ENCODE measurements around the gene GALNT17.
"Not testable (repeated sequence)": the region's sequence is repeated elsewhere in the genome, so short reads cannot be mapped to it uniquely, and the experiment has no call there.

GALNT17 gene

GRCh38 chr7:71235253-71235652 is 103.3 kb downstream of the GALNT17 start:
- Mint-ChIP-seq H3K9me3 (peaks cover 26% of the 10 kb centered on the region), H3K36me3 (ENCODE audit: low read depth) (no peaks in the 10 kb centered on the region), H3K4me3 (no peak overlapping the region)

GRCh38 chr7:71236230-71237105 is 104.5 kb downstream of the GALNT17 start:
- H3K4me3 Mint-ChIP-seq, result no peak overlapping the region
- no peak for DNase-seq
- H3K36me3 Mint-ChIP-seq (ENCODE audit: low read depth), result no peaks in the 10 kb centered on the region
- no peaks in the 10 kb centered on the region for H3K4me1 Mint-ChIP-seq (ENCODE audit: low read depth)
- H3K27ac Mint-ChIP-seq, result no peak overlapping the region
- H3K27me3 Mint-ChIP-seq, result no peaks in the 10 kb centered on the region
- peaks cover 22% of the 10 kb centered on the region for H3K9me3 Mint-ChIP-seq

More at GRCh38 chr7:71235253-71235652, 103.3 kb downstream of the GALNT17 start:
- H3K27me3 Mint-ChIP-seq, result no peaks in the 10 kb centered on the region
- no peak for DNase-seq
- no peaks in the 10 kb centered on the region for H3K4me1 Mint-ChIP-seq (ENCODE audit: low read depth)
- no peak overlapping the region for H3K27ac Mint-ChIP-seq

GRCh38 chr7:71237945-71238344 is 106.0 kb downstream of the GALNT17 start:
- no peak overlapping the region for H3K4me3 Mint-ChIP-seq
- no peak overlapping the region for H3K27ac Mint-ChIP-seq
- no peak for DNase-seq
- no peaks in the 10 kb centered on the region for H3K4me1 Mint-ChIP-seq (ENCODE audit: low read depth)
- no peaks in the 10 kb centered on the region for H3K36me3 Mint-ChIP-seq (ENCODE audit: low read depth)
- no peaks in the 10 kb centered on the region for H3K27me3 Mint-ChIP-seq
- H3K9me3 Mint-ChIP-seq, result peaks cover 24% of the 10 kb centered on the region

GRCh38 chr7:71238581-71239295 is 106.8 kb downstream of the GALNT17 start:
- Mint-ChIP-seq H3K4me1 (ENCODE audit: low read depth) (no peaks in the 10 kb centered on the region), H3K27me3 (no peaks in the 10 kb centered on the region), H3K27ac (no peak overlapping the region), H3K36me3 (ENCODE audit: low read depth) (no peaks in the 10 kb centered on the region), H3K9me3 (peaks cover 21% of the 10 kb centered on the region), H3K4me3 (no peak overlapping the region)
- no peak for DNase-seq

- Mint-ChIP-seq H3K4me3 (no peak overlapping the region), H3K4me1 (ENCODE audit: low read depth) (no peaks in the 10 kb centered on the region), H3K36me3 (ENCODE audit: low read depth) (no peaks in the 10 kb centered on the region), H3K27ac (no peak overlapping the region), H3K27me3 (no peaks in the 10 kb centered on the region), H3K9me3 (peaks cover 19% of the 10 kb centered on the region)
- DNase-seq, result no peak
Measured at GRCh38 chr7:71239586-71240268, 107.8 kb downstream of the GALNT17 start.

GRCh38 chr7:71243736-71244410 is 111.9 kb downstream of the GALNT17 start:
- Mint-ChIP-seq H3K4me3 (no peak overlapping the region), H3K9me3 (peaks cover 20% of the 10 kb centered on the region), H3K27ac (no peak overlapping the region), H3K27me3 (no peaks in the 10 kb centered on the region), H3K36me3 (ENCODE audit: low read depth) (no peaks in the 10 kb centered on the region), H3K4me1 (ENCODE audit: low read depth) (no peaks in the 10 kb centered on the region)
- DNase-seq, result no peak

- Mint-ChIP-seq H3K27ac (no peak overlapping the region), H3K4me3 (no peak overlapping the region), H3K36me3 (ENCODE audit: low read depth) (no peaks in the 10 kb centered on the region), H3K27me3 (no peaks in the 10 kb centered on the region), H3K9me3 (peaks cover 18% of the 10 kb centered on the region), H3K4me1 (ENCODE audit: low read depth) (no peaks in the 10 kb centered on the region)
- no peak for DNase-seq
Measured at GRCh38 chr7:71245038-71245437, 113.1 kb downstream of the GALNT17 start.

GRCh38 chr7:71251706-71252105 is 119.8 kb downstream of the GALNT17 start:
- no peaks in the 10 kb centered on the region for H3K4me1 Mint-ChIP-seq (ENCODE audit: low read depth)
- H3K27me3 Mint-ChIP-seq, result no peaks in the 10 kb centered on the region
- H3K27ac Mint-ChIP-seq, result no peak overlapping the region
- no peaks in the 10 kb centered on the region for H3K36me3 Mint-ChIP-seq (ENCODE audit: low read depth)
- no peak for DNase-seq
- H3K9me3 Mint-ChIP-seq, result peaks cover 14% of the 10 kb centered on the region
- no peak overlapping the region for H3K4me3 Mint-ChIP-seq

- no peaks in the 10 kb centered on the region for H3K4me1 Mint-ChIP-seq (ENCODE audit: low read depth)
- no peak for DNase-seq
- H3K27me3 Mint-ChIP-seq, result no peaks in the 10 kb centered on the region
- no peaks in the 10 kb centered on the region for H3K36me3 Mint-ChIP-seq (ENCODE audit: low read depth)
- H3K9me3 Mint-ChIP-seq, result peaks cover 17% of the 10 kb centered on the region
- H3K27ac Mint-ChIP-seq, result no peak overlapping the region
- H3K4me3 Mint-ChIP-seq, result no peak overlapping the region
Measured at GRCh38 chr7:71254751-71255150, 122.8 kb downstream of the GALNT17 start.

- no peak overlapping the region for H3K27ac Mint-ChIP-seq
- H3K4me1 Mint-ChIP-seq (ENCODE audit: low read depth), result no peaks in the 10 kb centered on the region
- H3K9me3 Mint-ChIP-seq, result peaks cover 17% of the 10 kb centered on the region
- no peaks in the 10 kb centered on the region for H3K27me3 Mint-ChIP-seq
- no peak overlapping the region for H3K4me3 Mint-ChIP-seq
- no peaks in the 10 kb centered on the region for H3K36me3 Mint-ChIP-seq (ENCODE audit: low read depth)
- DNase-seq, result no peak
Measured at GRCh38 chr7:71255537-71256178, 123.7 kb downstream of the GALNT17 start.

GRCh38 chr7:71261066-71261465 is 129.1 kb downstream of the GALNT17 start:
- Mint-ChIP-seq H3K4me3 (no peak overlapping the region), H3K9me3 (peaks cover 21% of the 10 kb centered on the region), H3K36me3 (ENCODE audit: low read depth) (no peaks in the 10 kb centered on the region), H3K4me1 (ENCODE audit: low read depth) (no peaks in the 10 kb centered on the region), H3K27ac (no peak overlapping the region), H3K27me3 (no peaks in the 10 kb centered on the region)
- no peak for DNase-seq

- H3K4me3 Mint-ChIP-seq, result not testable (repeated sequence)
Measured at GRCh38 chr7:71262834-71263233, 130.9 kb downstream of the GALNT17 start.

GRCh38 chr7:71264005-71264404 is 132.1 kb downstream of the GALNT17 start:
- Mint-ChIP-seq H3K27ac (no peak overlapping the region), H3K36me3 (ENCODE audit: low read depth) (no peaks in the 10 kb centered on the region), H3K4me3 (no peak overlapping the region), H3K9me3 (peaks cover 21% of the 10 kb centered on the region), H3K27me3 (no peaks in the 10 kb centered on the region), H3K4me1 (ENCODE audit: low read depth) (no peaks in the 10 kb centered on the region)
- DNase-seq, result no peak

More at GRCh38 chr7:71262834-71263233, 130.9 kb downstream of the GALNT17 start:
- H3K27me3 Mint-ChIP-seq; H3K4me1 Mint-ChIP-seq (ENCODE audit: low read depth); H3K27ac Mint-ChIP-seq; DNase-seq; H3K36me3 Mint-ChIP-seq (ENCODE audit: low read depth): not testable (repeated sequence)
- H3K9me3 Mint-ChIP-seq, result peaks cover 25% of the 10 kb centered on the region

GRCh38 chr7:71266912-71267311 is 135.0 kb downstream of the GALNT17 start:
- no peaks in the 10 kb centered on the region for H3K4me1 Mint-ChIP-seq (ENCODE audit: low read depth)
- no peak for DNase-seq
- no peak overlapping the region for H3K27ac Mint-ChIP-seq
- no peaks in the 10 kb centered on the region for H3K27me3 Mint-ChIP-seq
- no peak overlapping the region for H3K4me3 Mint-ChIP-seq
- peaks cover 27% of the 10 kb centered on the region for H3K9me3 Mint-ChIP-seq
- no peaks in the 10 kb centered on the region for H3K36me3 Mint-ChIP-seq (ENCODE audit: low read depth)

All from activated T-cell treated with anti-CD3 and anti-CD28 coated beads, Interleukin-2, amount 50 U/mL, for 24 hours (primary cell).